ENCODE results near the gene KAT8.

- no peak for TF ChIP-seq POLR2A (IDR thresholded peaks at IDR 0.05)
- TF ChIP-seq CTCF (IDR thresholded peaks at IDR 0.05), result no peak
Measured at GRCh38 chr16:31149894-31150890, 32.7 kb downstream of the KAT8 start, which contains the start of gene PRSS36.
